Measurements from ENCODE around the gene EXOSC5. TPM values are rescaled to one million over a fixed set of nuclear protein-coding genes. Genes with fewer than 3 reads are reported as not detected.

Gene EXOSC5
- 10 to 100 TPM in 3 of 4 donors, 1 to 10 TPM in 1; 6.6 to 21.4 (median 14.4) TPM for total RNA-seq
- 10 to 100 TPM; 11.6 to 32.7 (median 15.6) TPM for polyA plus RNA-seq

DNA sequence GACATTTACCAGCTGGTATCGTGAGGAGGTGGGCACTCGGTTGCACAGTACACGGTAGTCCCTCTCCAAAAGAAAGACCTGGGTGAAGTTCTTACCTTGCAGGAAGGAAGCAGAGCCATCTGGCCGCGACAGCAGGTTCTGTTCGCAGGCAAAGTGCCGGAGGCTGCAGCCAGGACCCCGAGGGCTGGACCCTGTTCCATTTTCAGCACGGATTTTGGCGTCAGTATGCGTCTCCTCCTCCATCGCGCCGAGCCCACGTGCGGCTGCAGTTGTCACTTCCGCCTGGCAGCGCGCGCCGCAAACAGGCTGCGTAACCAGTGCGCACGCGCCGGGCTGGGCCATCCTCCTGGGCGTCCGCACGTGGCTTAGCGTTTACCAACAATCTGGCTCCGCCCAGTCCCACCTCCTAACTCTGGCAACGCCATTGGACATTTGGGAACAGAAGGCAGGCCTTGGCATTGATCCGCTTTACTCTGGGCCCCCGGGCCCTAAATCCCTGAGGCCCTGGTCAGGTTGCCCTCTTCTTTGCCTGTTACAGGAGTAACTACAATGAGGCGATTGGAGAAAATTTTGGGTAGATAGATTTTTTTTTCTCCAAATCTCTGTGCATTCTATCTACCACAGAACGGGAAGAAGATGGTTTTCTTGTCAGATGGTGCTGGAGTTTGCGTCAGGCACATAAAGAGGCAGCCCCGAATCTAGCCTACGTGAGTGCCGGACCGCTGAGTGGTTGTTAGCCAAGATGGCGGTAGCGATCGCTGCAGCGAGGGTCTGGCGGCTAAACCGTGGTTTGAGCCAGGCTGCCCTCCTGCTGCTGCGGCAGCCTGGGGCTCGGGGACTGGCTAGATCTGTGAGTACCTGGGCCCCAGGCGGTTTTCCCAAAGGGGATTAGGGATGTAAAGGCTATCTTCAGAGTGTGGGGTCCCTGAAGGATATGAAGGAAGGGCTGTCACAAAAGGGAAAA is at the start of gene EXOSC5, which contains the start of gene BCKDHA:
Gene EXOSC5 (minus strand): TSS at position 274 of the 964 bp plus-strand sequence. CDS start 31 bp downstream, at position 243.
Gene BCKDHA (plus strand): TSS at position 733 of the 964 bp plus-strand sequence. CDS start 10 bp downstream, at position 743.
- Histone ChIP-seq H3K27ac (peak within 1 kb of the TSS; percentile 85 to 89 (median 86)), H3K9me3 (no peaks in the 10 kb centered on the region), H3K27me3 (no peaks in the 10 kb centered on the region), H3K4me1 (peaks cover 0 to 31% (median 26%) of the 10 kb centered on the region in 4 donors), H3K4me3 (peak within 1 kb of the TSS; percentile 82 to 93 (median 87)), H3K36me3 (peaks cover 0 to 3% (median 0%) of the 10 kb centered on the region in 4 donors)
- intact Hi-C loops (cut with DNase I), result loop anchor here (1.0 to 2.0 kb wide), 2 partner anchors 42 to 45 kb away; partner anchors contain the start of genes DMAC2 and TGFB1
- DNase-seq, result peak; percentile 100
- WGBS, 2 donors, result 0% methylated on average over 50 of the region's 50 CpGs
- TF ChIP-seq POLR2AphosphoS5 (IDR thresholded peaks at IDR 0.05), result peak; percentile 15 to 86 (median 80)
- TF ChIP-seq EP300 (IDR thresholded peaks at IDR 0.05), result peak in 1 of 4 donors; percentile 25
- TF ChIP-seq, protein P1, sequence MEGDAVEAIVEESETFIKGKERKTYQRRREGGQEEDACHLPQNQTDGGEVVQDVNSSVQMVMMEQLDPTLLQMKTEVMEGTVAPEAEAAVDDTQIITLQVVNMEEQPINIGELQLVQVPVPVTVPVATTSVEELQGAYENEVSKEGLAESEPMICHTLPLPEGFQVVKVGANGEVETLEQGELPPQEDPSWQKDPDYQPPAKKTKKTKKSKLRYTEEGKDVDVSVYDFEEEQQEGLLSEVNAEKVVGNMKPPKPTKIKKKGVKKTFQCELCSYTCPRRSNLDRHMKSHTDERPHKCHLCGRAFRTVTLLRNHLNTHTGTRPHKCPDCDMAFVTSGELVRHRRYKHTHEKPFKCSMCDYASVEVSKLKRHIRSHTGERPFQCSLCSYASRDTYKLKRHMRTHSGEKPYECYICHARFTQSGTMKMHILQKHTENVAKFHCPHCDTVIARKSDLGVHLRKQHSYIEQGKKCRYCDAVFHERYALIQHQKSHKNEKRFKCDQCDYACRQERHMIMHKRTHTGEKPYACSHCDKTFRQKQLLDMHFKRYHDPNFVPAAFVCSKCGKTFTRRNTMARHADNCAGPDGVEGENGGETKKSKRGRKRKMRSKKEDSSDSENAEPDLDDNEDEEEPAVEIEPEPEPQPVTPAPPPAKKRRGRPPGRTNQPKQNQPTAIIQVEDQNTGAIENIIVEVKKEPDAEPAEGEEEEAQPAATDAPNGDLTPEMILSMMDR (IDR thresholded peaks at IDR 0.05), result no peak
- peak; percentile 29 to 57 for TF ChIP-seq POLR2A (IDR thresholded peaks at IDR 0.05)

DNA sequence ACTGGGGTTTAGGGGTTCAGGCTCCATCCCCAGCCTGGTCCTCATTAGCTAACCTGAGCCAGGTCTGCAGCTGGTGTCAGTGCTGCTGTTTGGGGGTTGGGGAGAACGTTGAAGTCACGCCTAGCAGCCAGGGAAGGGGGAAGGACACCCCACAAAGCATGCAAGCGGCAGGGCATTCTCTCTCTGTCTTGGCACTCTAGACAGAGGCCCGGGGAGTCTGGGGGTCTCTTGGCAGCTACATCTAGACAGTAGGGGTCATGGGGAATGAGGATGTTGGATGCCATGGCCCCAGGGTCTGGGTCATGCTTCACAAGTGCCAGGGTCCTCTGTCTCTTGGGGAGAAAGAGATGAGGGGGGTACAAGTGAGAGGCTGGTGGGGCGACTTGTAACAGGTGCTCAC is 48.4 kb upstream of the EXOSC5 start:
- Histone ChIP-seq H3K4me1 (peaks cover 0 to 6% (median 0%) of the 10 kb centered on the region in 4 donors), H3K27ac (no peak overlapping the region), H3K36me3 (no peaks in the 10 kb centered on the region), H3K27me3 (peaks cover 0 to 38% (median 0%) of the 10 kb centered on the region in 3 donors), H3K4me3 (no peak overlapping the region), H3K9me3 (no peaks in the 10 kb centered on the region)
- intact Hi-C loops (cut with DNase I), result no loop called here
- no peak for DNase-seq
- TF ChIP-seq POLR2A (IDR thresholded peaks at IDR 0.05) (no peak), POLR2AphosphoS5 (IDR thresholded peaks at IDR 0.05) (no peak), EP300 (IDR thresholded peaks at IDR 0.05) (no peak)
- TF ChIP-seq, protein P1 (IDR thresholded peaks at IDR 0.05), result no peak
- 61 to 75% methylated on average over 5 of the region's 5 CpGs for WGBS, 2 donors

DNA sequence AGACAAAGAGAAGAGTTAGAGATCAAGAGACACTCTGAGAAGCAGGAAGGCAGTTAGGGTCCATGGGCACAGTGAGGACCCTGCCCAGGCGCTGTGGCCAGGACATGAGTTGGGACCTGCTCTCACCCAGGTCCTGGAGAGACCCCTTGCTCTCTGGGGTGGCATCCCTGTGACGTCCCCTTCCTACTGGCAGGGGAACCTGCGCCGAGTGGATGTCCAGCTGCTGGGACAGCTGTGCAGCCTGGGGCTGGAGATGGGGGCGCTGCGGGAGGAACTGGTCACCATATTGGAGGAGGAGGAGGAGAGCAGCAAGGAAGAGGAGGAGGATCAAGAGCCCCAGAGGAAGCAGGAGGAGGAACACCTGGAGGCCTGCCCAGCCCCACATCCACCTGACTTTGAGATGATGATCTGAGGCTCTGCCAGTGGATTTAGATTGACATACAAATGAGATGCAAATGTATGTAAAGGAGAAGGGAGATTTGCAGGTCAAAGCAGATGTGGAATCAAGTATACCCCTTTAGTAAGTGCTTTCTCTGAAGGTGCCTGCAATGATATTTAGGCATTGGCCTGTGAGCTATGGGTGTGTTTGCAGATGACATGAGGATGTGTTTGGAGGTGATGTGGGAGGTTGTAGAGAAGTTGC is 46.8 kb upstream of the EXOSC5 start:
- intact Hi-C loops (cut with DNase I), result no loop called here
- no peaks in the 10 kb centered on the region for H3K36me3 ChIP-seq
- TF ChIP-seq POLR2AphosphoS5 (IDR thresholded peaks at IDR 0.05) (no peak), EP300 (IDR thresholded peaks at IDR 0.05) (no peak), POLR2A (IDR thresholded peaks at IDR 0.05) (no peak)
- TF ChIP-seq, protein P1 (IDR thresholded peaks at IDR 0.05), result no peak
- no peaks in the 10 kb centered on the region for H3K9me3 ChIP-seq
- WGBS, 2 donors, result 79 to 80% methylated on average over 6 of the region's 6 CpGs
- H3K4me1 ChIP-seq, result peaks cover 0 to 13% (median 6%) of the 10 kb centered on the region in 4 donors
- no peak for DNase-seq
- peaks cover 0 to 38% (median 0%) of the 10 kb centered on the region in 3 donors for H3K27me3 ChIP-seq
- no peak overlapping the region for H3K4me3 ChIP-seq
- no peak overlapping the region for H3K27ac ChIP-seq

DNA sequence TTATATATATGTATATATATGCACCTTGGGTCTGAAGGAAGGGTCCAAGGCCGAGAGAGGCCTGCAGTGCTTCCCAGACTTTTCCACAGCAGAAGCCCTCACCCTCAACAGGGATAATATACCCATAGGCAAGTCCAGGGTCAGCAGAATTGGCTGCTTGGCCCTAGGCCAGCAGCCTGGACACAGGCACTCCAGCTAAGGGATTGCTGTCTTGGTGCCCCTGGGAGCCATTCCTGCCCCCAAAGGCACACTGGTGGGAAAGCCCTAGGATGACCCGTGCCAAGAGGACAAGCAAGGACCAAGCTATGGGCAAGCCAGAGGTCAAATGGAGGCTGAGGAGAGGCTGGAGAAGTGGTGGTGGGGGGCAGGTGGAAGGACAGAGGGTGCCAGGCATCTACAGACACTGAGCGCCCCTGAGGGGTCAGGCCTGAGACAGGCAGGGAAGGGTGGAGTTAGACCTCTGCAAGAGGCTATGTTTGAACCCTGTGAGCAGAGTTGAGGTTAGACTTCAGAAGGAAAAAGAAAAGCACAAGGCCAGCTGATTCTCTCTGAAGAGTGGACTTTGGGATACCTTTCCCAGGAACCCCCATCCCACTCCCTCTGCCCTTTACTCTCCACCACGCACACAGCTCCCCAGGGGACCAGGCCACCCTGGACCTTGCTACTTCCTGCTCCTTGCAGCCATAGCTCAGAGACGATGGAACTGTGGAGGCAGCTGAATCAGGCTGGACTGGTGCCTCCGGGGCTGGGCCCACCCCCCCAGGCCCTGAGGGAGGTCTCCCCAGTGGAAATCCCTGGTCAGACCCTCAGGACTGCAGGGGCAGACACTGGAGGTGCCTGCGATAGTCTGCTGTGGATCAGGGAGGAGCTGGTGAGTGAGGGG is 45.6 kb upstream of the EXOSC5 start, which contains the start of gene ERICH4:
Gene ERICH4 (plus strand): TSS at position 684 of the 883 bp plus-strand sequence. CDS start 14 bp downstream, at position 698.
- intact Hi-C loops (cut with DNase I), result no loop called here
- Histone ChIP-seq H3K27ac (no peak within 1 kb of the TSS), H3K4me3 (no peak within 1 kb of the TSS), H3K36me3 (peaks cover 0 to 4% (median 0%) of the 10 kb centered on the region in 4 donors), H3K27me3 (peaks cover 0 to 38% (median 0%) of the 10 kb centered on the region in 3 donors), H3K9me3 (no peaks in the 10 kb centered on the region), H3K4me1 (peaks cover 0 to 18% (median 11%) of the 10 kb centered on the region in 4 donors)
- TF ChIP-seq, protein P1 (IDR thresholded peaks at IDR 0.05), result no peak
- TF ChIP-seq EP300 (IDR thresholded peaks at IDR 0.05) (no peak), POLR2AphosphoS5 (IDR thresholded peaks at IDR 0.05) (no peak), POLR2A (IDR thresholded peaks at IDR 0.05) (no peak)
- WGBS, 2 donors, result 62 to 74% methylated on average over 7 of the region's 7 CpGs
- DNase-seq, result no peak

Measured in sigmoid colon (tissue), 7 donors.